GM19455 (cell line): ENCODE results near the gene OTOP3.
"Not testable (repeated sequence)": the region's sequence is repeated elsewhere in the genome, so short reads cannot be mapped to it uniquely, and the experiment has no call there.

Experiments used
- ATAC-seq: cut with Tn5 transposase; IDR thresholded peaks from one replicate; pipeline ENCODE4 v1.9.1; 2021; ENCODE audit not compliant: unreplicated experiment

Gene OTOP3

GRCh38 chr17:74981318-74981978, 45.8 kb downstream of the OTOP3 start:
- no peak for ATAC-seq

DNA sequence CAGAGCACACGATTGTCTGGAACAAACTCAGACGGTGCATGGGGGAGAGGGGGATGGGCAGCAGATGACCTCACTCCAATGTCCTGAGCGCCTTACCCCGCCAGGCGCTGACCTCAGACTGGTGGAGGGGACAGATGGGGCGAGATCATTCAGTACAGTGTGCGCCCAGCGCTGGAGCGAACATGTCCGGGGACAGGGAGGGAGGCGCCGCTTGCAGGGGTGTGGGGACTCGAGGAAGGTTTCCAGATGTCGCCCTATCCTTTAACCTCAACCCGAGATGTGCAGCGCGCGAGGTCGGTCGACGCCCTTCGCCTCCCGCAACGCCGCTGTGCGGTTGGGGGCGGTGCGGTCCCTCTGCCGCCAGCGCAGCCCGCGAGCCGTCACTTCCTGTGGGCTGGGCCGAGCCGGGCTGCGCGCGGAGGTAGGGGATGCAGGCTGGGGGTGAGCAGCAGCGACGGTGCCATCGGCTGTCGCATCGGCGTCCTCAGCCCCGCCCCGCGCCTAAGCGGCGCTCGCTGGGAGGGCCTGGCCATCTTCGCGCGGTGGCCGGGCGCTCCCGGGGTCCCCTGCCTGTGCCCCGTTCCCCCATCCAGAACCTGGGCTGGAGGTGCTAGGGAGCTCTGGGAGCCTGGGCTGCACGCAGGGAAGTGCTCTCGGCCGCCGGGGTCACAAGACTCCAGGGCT, 46.4 kb downstream of the OTOP3 start:
- ATAC-seq: no peak

GRCh38 chr17:74982663-74983313, 47.1 kb downstream of the OTOP3 start:
- not testable (repeated sequence) for ATAC-seq

- no peak for ATAC-seq
Measured at GRCh38 chr17:74986206-74986576, 50.5 kb downstream of the OTOP3 start.

DNA sequence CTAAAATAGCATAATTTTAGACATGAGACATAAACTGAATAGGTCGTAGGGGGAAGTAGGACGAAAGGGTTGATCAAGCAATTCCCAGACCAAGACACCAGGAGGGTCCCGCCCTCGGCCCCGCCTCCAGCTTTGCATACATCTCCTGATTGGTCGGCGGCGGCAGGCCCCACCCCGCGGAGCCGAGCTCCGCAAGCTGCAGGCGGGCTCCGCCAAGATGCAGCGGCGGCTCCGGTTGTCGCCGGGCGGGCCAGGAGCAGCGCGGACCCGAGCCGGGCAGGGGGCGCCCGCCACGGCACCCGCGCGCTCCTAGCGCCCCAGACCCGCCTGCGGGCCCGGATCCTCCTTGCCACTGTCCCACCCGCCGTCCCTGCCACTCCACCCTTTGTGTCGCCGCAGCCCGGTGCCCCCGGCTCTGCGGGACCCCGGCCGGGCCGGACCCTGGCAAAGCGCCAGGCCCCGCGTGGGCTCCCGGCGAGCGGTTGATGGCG, 51.8 kb downstream of the OTOP3 start, which contains the start of gene CDR2L:
TSS of gene CDR2L (plus strand) at position 215 of the 491 bp plus-strand sequence. CDS start 412 bp downstream, outside the sequence.
- ATAC-seq: peak; percentile 91

DNA sequence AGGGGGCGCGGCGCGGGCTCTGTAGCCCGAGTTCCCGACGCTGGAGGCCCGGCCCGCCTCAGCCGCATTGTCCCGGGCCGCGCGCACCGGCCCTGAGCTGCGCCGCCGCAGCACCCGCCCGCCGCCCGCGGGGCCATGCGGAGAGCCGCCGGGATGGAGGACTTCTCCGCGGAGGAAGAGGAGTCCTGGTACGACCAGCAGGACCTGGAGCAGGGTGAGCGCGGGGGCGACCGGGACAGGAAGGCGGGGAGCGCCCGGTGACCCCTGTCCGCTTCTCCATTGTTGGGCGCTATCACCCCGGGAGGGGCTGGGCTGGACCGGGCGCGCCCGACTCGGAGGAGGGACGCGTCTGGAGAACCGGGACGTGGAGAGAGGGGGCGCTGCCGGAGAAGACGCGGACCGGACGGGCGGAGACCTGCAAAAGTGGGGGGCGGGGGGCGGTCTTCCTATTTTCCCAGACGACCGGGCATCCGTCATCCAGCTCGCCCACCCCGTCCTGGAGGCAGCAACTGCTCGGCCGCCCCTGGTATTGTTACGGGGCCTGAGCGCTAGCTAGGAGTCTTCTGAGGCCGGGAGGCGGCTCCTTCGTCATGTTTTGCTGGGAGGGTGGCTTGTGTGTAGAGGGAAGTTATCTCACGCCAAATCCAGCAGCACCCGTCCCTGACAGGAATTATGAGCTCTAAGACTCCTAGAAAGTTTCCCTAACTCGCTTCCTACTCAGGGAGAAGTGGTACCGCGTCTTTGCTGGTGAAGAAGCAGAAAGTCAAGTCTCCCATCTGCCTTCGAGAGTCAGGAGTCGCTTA, 52.4 kb downstream of the OTOP3 start:
- peak; percentile 24 for ATAC-seq

DNA sequence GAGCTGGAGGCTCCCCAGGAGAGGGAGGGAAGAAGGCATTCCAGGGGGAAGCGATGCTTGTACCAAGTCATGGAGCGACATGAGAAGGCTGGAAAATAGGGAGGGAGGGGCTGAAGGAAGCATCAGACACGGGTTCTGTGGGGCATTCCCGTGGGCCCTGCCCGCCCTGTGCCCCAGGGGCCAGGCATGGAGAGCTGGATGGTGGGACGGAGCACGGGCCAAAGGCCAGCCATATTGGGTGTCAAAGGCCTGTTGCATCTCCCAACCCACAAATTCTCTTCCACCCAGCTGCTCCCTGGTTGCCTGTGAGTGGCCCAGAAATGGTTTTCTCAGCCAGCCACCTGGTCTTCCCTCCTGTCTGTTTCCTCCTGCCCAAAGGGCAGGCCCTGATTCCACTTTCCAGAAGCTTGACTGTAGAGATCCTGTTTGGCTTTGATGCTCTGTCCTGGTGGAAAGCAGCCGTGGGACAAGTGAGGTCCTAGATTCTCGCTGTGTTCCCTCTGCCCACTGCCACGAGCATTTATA, 54.9 kb downstream of the OTOP3 start:
- no peak for ATAC-seq

- no peak for ATAC-seq
Measured at GRCh38 chr17:74992223-74992622, 56.5 kb downstream of the OTOP3 start.

GRCh38 chr17:74994440-74994839, 58.7 kb downstream of the OTOP3 start:
- no peak for ATAC-seq

DNA sequence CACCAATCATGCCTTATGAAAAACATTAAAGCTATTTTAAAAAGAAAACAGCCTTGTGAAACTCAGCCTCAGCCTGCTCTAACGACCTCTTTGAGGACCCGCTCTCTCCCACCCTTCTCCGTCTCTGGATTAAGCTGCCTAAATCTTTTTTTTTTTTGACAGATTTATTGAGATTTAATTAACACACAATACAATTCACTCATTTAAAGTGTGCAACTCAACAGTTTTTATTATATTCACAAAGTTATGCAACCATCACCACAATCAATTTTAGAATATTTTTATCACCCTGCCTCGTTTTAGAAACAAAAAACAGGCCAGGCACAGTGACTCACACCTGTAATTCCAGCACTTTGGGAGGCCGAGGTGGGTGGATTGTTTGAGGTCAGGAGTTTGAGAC, 60.1 kb downstream of the OTOP3 start:
- ATAC-seq: no peak

- ATAC-seq: no peak
Measured at GRCh38 chr17:74998783-74999182, 63.1 kb downstream of the OTOP3 start.

GRCh38 chr17:74999523-74999922, 63.8 kb downstream of the OTOP3 start:
- no peak for ATAC-seq
